ENCODE data around the gene FBXW4.

The FBXW4 gene

GRCh38 chr10:101578192-101578591 lies 116.8 kb downstream of the FBXW4 start:
- no peak overlapping the region for H2BK5ac ChIP-seq (ENCODE audit: low read length)
- no peak overlapping the region for H2BK120ac ChIP-seq (ENCODE audit: low read depth, low read length)
- WGBS (ENCODE audit: extremely low coverage, insufficient coverage, low lambda C conversion rate): no CpG with 5 or more reads among the region's 5 CpGs

GRCh38 chr10:101577121-101577871 lies 117.7 kb downstream of the FBXW4 start:
- Histone ChIP-seq H3K36me3 (ENCODE audit: control insufficient read depth, insufficient read depth, low read length) (no peaks in the 10 kb centered on the region), H3K79me1 (ENCODE audit: low read length) (no peaks in the 10 kb centered on the region), H3K4me2 (ENCODE audit: low read length) (no peak overlapping the region), H3K56ac (ENCODE audit: low read length) (no peak overlapping the region), H3K27ac (ENCODE audit: low read depth, low read length) (no peak overlapping the region), H3K4me1 (ENCODE audit: control insufficient read depth, low read depth, low read length) (no peaks in the 10 kb centered on the region), H3K9ac (ENCODE audit: low read length) (no peak overlapping the region), H4K8ac (ENCODE audit: low read depth, low read length) (no peak overlapping the region), H3K4me3 (ENCODE audit: low read length) (no peak overlapping the region), H2BK120ac (ENCODE audit: low read depth, low read length) (no peak overlapping the region), H3K27me3 (ENCODE audit: insufficient read depth, low read length, poor library complexity) (no peaks in the 10 kb centered on the region), H4K5ac (ENCODE audit: low read length) (no peak overlapping the region), H3K79me2 (ENCODE audit: control insufficient read depth, insufficient read depth, low read length) (no peaks in the 10 kb centered on the region), H2BK5ac (ENCODE audit: low read length) (no peak overlapping the region), H3K23ac (ENCODE audit: low read length) (no peak overlapping the region), H2AK5ac (ENCODE audit: low read length) (no peak overlapping the region), H3K4ac (ENCODE audit: low read depth, low read length) (no peak overlapping the region), H3K18ac (ENCODE audit: low read length) (no peak overlapping the region), H2BK15ac (replicated peaks; ENCODE audit: low read depth) (no peak overlapping the region)
- WGBS (ENCODE audit: extremely low coverage, insufficient coverage, low lambda C conversion rate): no CpG with 5 or more reads among the region's 7 CpGs
- no peak for DNase-seq

More at GRCh38 chr10:101578192-101578591, 116.8 kb downstream of the FBXW4 start:
- Histone ChIP-seq H3K4me1 (ENCODE audit: control insufficient read depth, low read depth, low read length) (no peaks in the 10 kb centered on the region), H3K27ac (ENCODE audit: low read depth, low read length) (no peak overlapping the region), H2BK15ac (replicated peaks; ENCODE audit: low read depth) (no peak overlapping the region), H3K36me3 (ENCODE audit: control insufficient read depth, insufficient read depth, low read length) (peaks cover 3% of the 10 kb centered on the region), H3K56ac (ENCODE audit: low read length) (no peak overlapping the region), H3K4me2 (ENCODE audit: low read length) (no peak overlapping the region), H4K5ac (ENCODE audit: low read length) (no peak overlapping the region), H3K27me3 (ENCODE audit: insufficient read depth, low read length, poor library complexity) (no peaks in the 10 kb centered on the region), H2AK5ac (ENCODE audit: low read length) (no peak overlapping the region), H3K4ac (ENCODE audit: low read depth, low read length) (no peak overlapping the region), H4K8ac (ENCODE audit: low read depth, low read length) (no peak overlapping the region), H3K23ac (ENCODE audit: low read length) (no peak overlapping the region), H3K18ac (ENCODE audit: low read length) (no peak overlapping the region), H3K79me2 (ENCODE audit: control insufficient read depth, insufficient read depth, low read length) (no peaks in the 10 kb centered on the region), H3K9ac (ENCODE audit: low read length) (no peak overlapping the region), H3K4me3 (ENCODE audit: low read length) (no peak overlapping the region), H3K79me1 (ENCODE audit: low read length) (no peaks in the 10 kb centered on the region)
- DNase-seq: no peak

DNA sequence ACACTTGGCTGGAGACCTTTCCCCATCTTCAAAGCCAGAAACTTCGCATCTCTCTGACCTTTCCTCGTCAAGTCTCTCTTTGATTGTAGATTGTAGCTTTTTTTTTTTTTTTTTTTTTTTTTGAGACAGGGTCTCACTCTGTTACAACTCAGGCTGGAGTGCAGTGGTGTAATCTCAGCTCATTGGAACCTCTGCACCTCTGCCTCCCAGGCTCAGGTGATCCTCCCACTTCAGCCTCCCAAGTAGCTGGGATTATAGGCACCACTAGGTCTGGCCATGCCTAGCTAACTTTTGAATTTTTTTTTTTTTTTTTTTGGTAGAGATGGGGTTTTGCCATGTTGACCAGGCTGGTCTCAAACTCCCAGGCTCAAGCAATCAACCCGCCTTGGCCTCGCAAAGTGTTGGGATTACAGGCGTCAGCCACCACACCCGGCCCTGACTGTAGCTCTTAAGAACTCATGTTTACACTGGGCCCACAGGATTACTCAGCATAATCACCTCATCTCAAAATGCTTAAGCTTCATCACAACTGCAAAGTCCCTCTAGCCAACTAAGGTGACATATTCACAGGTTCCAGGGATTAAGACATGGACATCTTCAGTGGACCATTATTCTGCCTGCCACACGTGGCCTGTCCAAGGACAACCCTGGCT lies 118.6 kb downstream of the FBXW4 start:
- no peaks in the 10 kb centered on the region for H3K79me2 ChIP-seq (ENCODE audit: control insufficient read depth, insufficient read depth, low read length)
- WGBS (ENCODE audit: extremely low coverage, insufficient coverage, low lambda C conversion rate): no CpG with 5 or more reads among the region's 7 CpGs
- H3K4me3 ChIP-seq (ENCODE audit: low read length): no peak overlapping the region
- no peak overlapping the region for H3K27ac ChIP-seq (ENCODE audit: low read depth, low read length)
- H2BK120ac ChIP-seq (ENCODE audit: low read depth, low read length): no peak overlapping the region
- H4K8ac ChIP-seq (ENCODE audit: low read depth, low read length): no peak overlapping the region
- no peak overlapping the region for H3K9ac ChIP-seq (ENCODE audit: low read length)
- H3K27me3 ChIP-seq (ENCODE audit: insufficient read depth, low read length, poor library complexity): no peaks in the 10 kb centered on the region
- H3K4ac ChIP-seq (ENCODE audit: low read depth, low read length): no peak overlapping the region
- no peak overlapping the region for H4K5ac ChIP-seq (ENCODE audit: low read length)
- H3K23ac ChIP-seq (ENCODE audit: low read length): no peak overlapping the region
- no peaks in the 10 kb centered on the region for H3K36me3 ChIP-seq (ENCODE audit: control insufficient read depth, insufficient read depth, low read length)
- DNase-seq: no peak
- H2BK5ac ChIP-seq (ENCODE audit: low read length): no peak overlapping the region
- H2AK5ac ChIP-seq (ENCODE audit: low read length): no peak overlapping the region
- H3K79me1 ChIP-seq (ENCODE audit: low read length): no peaks in the 10 kb centered on the region
- no peak overlapping the region for H3K18ac ChIP-seq (ENCODE audit: low read length)
- no peak overlapping the region for H3K56ac ChIP-seq (ENCODE audit: low read length)
- H3K4me1 ChIP-seq (ENCODE audit: control insufficient read depth, low read depth, low read length): no peaks in the 10 kb centered on the region
- H2BK15ac ChIP-seq (replicated peaks; ENCODE audit: low read depth): no peak overlapping the region
- no peak overlapping the region for H3K4me2 ChIP-seq (ENCODE audit: low read length)

DNA sequence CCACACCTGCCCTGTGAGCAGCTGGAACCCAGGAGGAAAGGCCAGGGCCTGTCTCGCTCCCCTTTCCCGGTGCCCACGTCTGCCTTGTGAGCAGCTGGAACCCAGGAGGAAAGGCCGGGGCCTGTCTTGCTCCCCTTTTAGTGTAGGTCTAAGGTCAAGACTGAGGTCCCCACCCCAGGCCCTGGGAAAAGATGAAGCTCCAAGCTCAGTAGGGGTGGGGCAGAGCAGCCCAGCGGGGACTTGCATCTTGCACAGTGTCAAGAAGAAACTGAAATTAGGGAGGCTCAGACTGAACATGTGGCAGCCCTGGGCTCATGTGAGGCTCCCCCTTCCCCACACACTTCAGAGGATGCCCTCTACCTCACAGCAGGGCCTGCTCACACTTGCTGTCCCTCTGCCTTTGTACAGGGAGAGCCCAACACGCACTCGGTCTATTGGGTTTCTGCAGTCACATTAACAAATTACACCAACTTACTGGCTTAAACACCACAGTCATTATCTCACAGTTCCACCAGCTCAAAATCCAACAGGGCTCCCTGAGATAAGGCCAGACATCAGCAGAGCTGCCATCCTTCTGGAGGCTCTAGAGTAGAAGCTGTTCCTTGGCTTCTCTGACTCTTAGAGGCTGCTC lies 119.3 kb downstream of the FBXW4 start:
- Histone ChIP-seq H3K4me3 (ENCODE audit: low read length) (no peak overlapping the region), H3K36me3 (ENCODE audit: control insufficient read depth, insufficient read depth, low read length) (no peaks in the 10 kb centered on the region), H3K4me1 (ENCODE audit: control insufficient read depth, low read depth, low read length) (no peaks in the 10 kb centered on the region), H4K5ac (ENCODE audit: low read length) (no peak overlapping the region), H3K23ac (ENCODE audit: low read length) (no peak overlapping the region), H3K56ac (ENCODE audit: low read length) (no peak overlapping the region), H2BK120ac (ENCODE audit: low read depth, low read length) (no peak overlapping the region), H4K8ac (ENCODE audit: low read depth, low read length) (no peak overlapping the region), H3K18ac (ENCODE audit: low read length) (no peak overlapping the region), H2AK5ac (ENCODE audit: low read length) (no peak overlapping the region), H3K27me3 (ENCODE audit: insufficient read depth, low read length, poor library complexity) (no peaks in the 10 kb centered on the region), H3K79me2 (ENCODE audit: control insufficient read depth, insufficient read depth, low read length) (no peaks in the 10 kb centered on the region), H3K27ac (ENCODE audit: low read depth, low read length) (no peak overlapping the region), H3K79me1 (ENCODE audit: low read length) (no peaks in the 10 kb centered on the region), H3K4me2 (ENCODE audit: low read length) (no peak overlapping the region), H3K4ac (ENCODE audit: low read depth, low read length) (no peak overlapping the region), H2BK15ac (replicated peaks; ENCODE audit: low read depth) (no peak overlapping the region), H3K9ac (ENCODE audit: low read length) (no peak overlapping the region), H2BK5ac (ENCODE audit: low read length) (no peak overlapping the region)
- no CpG with 5 or more reads among the region's 7 CpGs for WGBS (ENCODE audit: extremely low coverage, insufficient coverage, low lambda C conversion rate)
- peak; percentile 47 for DNase-seq

- H3K79me2 ChIP-seq (ENCODE audit: control insufficient read depth, insufficient read depth, low read length): no peaks in the 10 kb centered on the region
- H3K27me3 ChIP-seq (ENCODE audit: insufficient read depth, low read length, poor library complexity): no peaks in the 10 kb centered on the region
- no peak overlapping the region for H3K4me2 ChIP-seq (ENCODE audit: low read length)
- no peak overlapping the region for H2BK5ac ChIP-seq (ENCODE audit: low read length)
- H3K79me1 ChIP-seq (ENCODE audit: low read length): no peaks in the 10 kb centered on the region
- H3K9ac ChIP-seq (ENCODE audit: low read length): no peak overlapping the region
- no peak overlapping the region for H3K56ac ChIP-seq (ENCODE audit: low read length)
- H4K5ac ChIP-seq (ENCODE audit: low read length): no peak overlapping the region
- no peak overlapping the region for H3K23ac ChIP-seq (ENCODE audit: low read length)
- H3K27ac ChIP-seq (ENCODE audit: low read depth, low read length): no peak overlapping the region
- no peak overlapping the region for H3K18ac ChIP-seq (ENCODE audit: low read length)
- no CpG with 5 or more reads among the region's 3 CpGs for WGBS (ENCODE audit: extremely low coverage, insufficient coverage, low lambda C conversion rate)
- no peak overlapping the region for H3K4me3 ChIP-seq (ENCODE audit: low read length)
- no peak overlapping the region for H2BK15ac ChIP-seq (replicated peaks; ENCODE audit: low read depth)
- H3K36me3 ChIP-seq (ENCODE audit: control insufficient read depth, insufficient read depth, low read length): no peaks in the 10 kb centered on the region
- no peak overlapping the region for H4K8ac ChIP-seq (ENCODE audit: low read depth, low read length)
- no peaks in the 10 kb centered on the region for H3K4me1 ChIP-seq (ENCODE audit: control insufficient read depth, low read depth, low read length)
- no peak overlapping the region for H2AK5ac ChIP-seq (ENCODE audit: low read length)
- no peak overlapping the region for H2BK120ac ChIP-seq (ENCODE audit: low read depth, low read length)
- DNase-seq: no peak
- no peak overlapping the region for H3K4ac ChIP-seq (ENCODE audit: low read depth, low read length)
These were observed 119.9 kb downstream of the FBXW4 start for GRCh38 chr10:101575091-101575490.
